GM23338 (cell line): ENCODE results near the gene FCRL1. TPM values are rescaled to one million over a fixed set of nuclear protein-coding genes. Genes with fewer than 3 reads are reported as not detected.

Experiments
- ATAC-seq: fragments of 200-7000 bp; cut with Tn5 transposase; 3 replicates; pipeline ENCODE4 v1.9.1; 2020
- DNase-seq: peaks from one replicate; pipeline ENCODE4 v3.0.0-alpha.2; 2015; ENCODE audit warnings: low spot score
- H2AFZ ChIP-seq: fragments of 200-600 bp; sonication (generic); 2 replicates; pipeline ENCODE4 v1.8.0; 2016; ENCODE audit warnings: antibody characterized with exemption, mild to moderate bottlenecking, moderate library complexity
- H3F3A ChIP-seq: fragments of 200-600 bp; sonication (generic); replicated peaks from 2 replicates; pipeline ENCODE4 v1.8.0; 2017; ENCODE audit warnings: antibody characterized with exemption, mixed run types, low read depth
- H3K27ac ChIP-seq: fragments of 200-600 bp; sonication (generic); 2 replicates; pipeline ENCODE4 v1.6.1; 2016; ENCODE audit warnings: low read depth
- H3K27me3 ChIP-seq: fragments of 200-600 bp; sonication (generic); 2 replicates; pipeline ENCODE4 v1.8.0; 2016; ENCODE audit warnings: mild to moderate bottlenecking, mixed run types, moderate library complexity; ENCODE audit not compliant: insufficient read depth
- H3K36me3 ChIP-seq: fragments of 200-600 bp; sonication (generic); 2 replicates; pipeline ENCODE4 v1.8.0; 2016; ENCODE audit warnings: mild to moderate bottlenecking; ENCODE audit not compliant: insufficient read depth
- H3K4me1 ChIP-seq: fragments of 200-600 bp; sonication (generic); 2 replicates; pipeline ENCODE4 v1.8.0; 2016; ENCODE audit warnings: mild to moderate bottlenecking, moderate library complexity; ENCODE audit not compliant: insufficient read depth
- H3K4me2 ChIP-seq: fragments of 200-600 bp; sonication (generic); 2 replicates; pipeline ENCODE4 v1.7.1; 2017; ENCODE audit warnings: mixed run types
- H3K4me3 ChIP-seq: fragments of 200-600 bp; sonication (generic); 2 replicates; pipeline ENCODE4 v1.6.1; 2016; ENCODE audit warnings: mixed run types
- H3K79me2 ChIP-seq: fragments of 200-600 bp; sonication (generic); replicated peaks from 2 replicates; pipeline ENCODE4 v1.8.0; 2017; ENCODE audit warnings: mild to moderate bottlenecking; ENCODE audit not compliant: insufficient read depth
- H3K9me2 ChIP-seq: fragments of 200-600 bp; sonication (generic); 2 replicates; pipeline ENCODE4 v1.8.0; 2017; ENCODE audit not compliant: insufficient read depth
- H4K20me1 ChIP-seq: fragments of 200-600 bp; sonication (generic); replicated peaks from 2 replicates; pipeline ENCODE4 v1.8.0; 2017; ENCODE audit warnings: mild to moderate bottlenecking; ENCODE audit not compliant: insufficient read depth
- H3K27ac Mint-ChIP-seq: 2 replicates; pipeline ENCODE4 v1.8.0; 2020; ENCODE audit warnings: inconsistent platforms, mild to moderate bottlenecking, moderate library complexity, mixed read lengths
- H3K27me3 Mint-ChIP-seq: 3 replicates; pipeline ENCODE4 v1.8.0; 2022; ENCODE audit warnings: low read depth, mild to moderate bottlenecking, moderate library complexity, mixed read lengths, inconsistent platforms; ENCODE audit not compliant: insufficient read depth, poor library complexity
- H3K36me3 Mint-ChIP-seq: 3 replicates; pipeline ENCODE4 v1.8.0; 2021; ENCODE audit warnings: low read depth, mild to moderate bottlenecking, inconsistent platforms, moderate library complexity, mixed read lengths
- H3K4me1 Mint-ChIP-seq: 3 replicates; pipeline ENCODE4 v1.8.0; 2020; ENCODE audit warnings: mild to moderate bottlenecking, inconsistent platforms, mixed read lengths
- H3K4me3 Mint-ChIP-seq: 3 replicates; pipeline ENCODE4 v1.8.0; 2021; ENCODE audit warnings: moderate library complexity, mild to moderate bottlenecking, inconsistent platforms, mixed read lengths
- H3K9me3 Mint-ChIP-seq: 3 replicates; pipeline ENCODE4 v1.8.0; 2020; ENCODE audit warnings: moderate library complexity, mild to moderate bottlenecking, inconsistent platforms, mixed read lengths
- CREB1 ChIP-seq: fragments of 250-450 bp; sonication (Bioruptor Pico); IDR thresholded peaks from 2 replicates; pipeline ENCODE4 v1.5.0; 2020; ENCODE audit warnings: low read depth, mild to moderate bottlenecking, moderate library complexity
- EZH2 ChIP-seq: fragments of 200-600 bp; sonication (generic); IDR thresholded peaks from one replicate; pipeline ENCODE4 v1.8.0; 2017; ENCODE audit warnings: antibody characterized with exemption, mild to moderate bottlenecking, low read depth; ENCODE audit not compliant: unreplicated experiment
- EZH2phosphoT487 ChIP-seq: fragments of 200-600 bp; sonication (generic); IDR thresholded peaks from one replicate; pipeline ENCODE4 v1.8.1; 2018; ENCODE audit warnings: antibody characterized with exemption; ENCODE audit not compliant: unreplicated experiment
- JUNB ChIP-seq: IDR thresholded peaks from one replicate; pipeline ENCODE4 v1.6.1; 2016; ENCODE audit warnings: antibody characterized with exemption; ENCODE audit not compliant: unreplicated experiment
- NANOG ChIP-seq: IDR thresholded peaks from 2 replicates; pipeline ENCODE4 v1.6.1; 2016; ENCODE audit warnings: antibody characterized with exemption, borderline replicate concordance
- POLR2AphosphoS5 ChIP-seq: IDR thresholded peaks from 2 replicates; pipeline ENCODE4 v1.6.1; 2016; ENCODE audit warnings: antibody characterized with exemption, low read depth
- STAT1 ChIP-seq: IDR thresholded peaks from one replicate; pipeline ENCODE4 v1.6.1; 2016; ENCODE audit warnings: antibody characterized with exemption; ENCODE audit not compliant: unreplicated experiment
- ZNF114 ChIP-seq: fragments of 250-450 bp; sonication (Bioruptor Pico); IDR thresholded peaks from 2 replicates; pipeline ENCODE4 v1.5.0; 2020; ENCODE audit warnings: mild to moderate bottlenecking, moderate library complexity
- ZNF331 ChIP-seq: fragments of 250-450 bp; sonication (Bioruptor Pico); IDR thresholded peaks from 2 replicates; pipeline ENCODE4 v1.5.0; 2020; ENCODE audit warnings: low read depth, mild to moderate bottlenecking, moderate library complexity
- polyA plus RNA-seq: library from polyadenylated mRNA; unstranded; fragments of >200 nt; fragmentation: Nextera tagmentation; extraction: Ambion mirVana; gene quantifications from 2 replicates; pipeline ENCODE4 v1.2.1, GENCODE V29; 2016
- total RNA-seq: library from RNA; depleted of rRNA; stranded (reverse); fragments of >200 nt; shearing (Covaris generic); gene quantifications from 2 replicates; pipeline ENCODE4 v1.2.3, GENCODE V29; 2014
- TF ChIP-seq, protein P1 (sequence below): IDR thresholded peaks from 2 replicates; pipeline ENCODE4 v1.6.1; 2016; ENCODE audit warnings: antibody characterized with exemption
- TF ChIP-seq, protein P2 (sequence below): fragments of 250-450 bp; sonication (Bioruptor Pico); IDR thresholded peaks from 2 replicates; pipeline ENCODE4 v1.5.0; 2020; ENCODE audit warnings: mild to moderate bottlenecking, moderate library complexity
- TF ChIP-seq, protein P3 (sequence below), 2 experiments: fragments of 200-600 bp in 1 of 2; sonication (generic) in 1 of 2; conservative IDR thresholded peaks; 2 replicates each; pipeline versions ENCODE4 v1.5.1 to v1.6.1; 2016 to 2017; ENCODE audit warnings: antibody characterized with exemption in 2 of 2, low read depth in 2 of 2, mild to moderate bottlenecking in 2 of 2, moderate library complexity in 1 of 2

FCRL1 gene
- total and polyA plus RNA-seq, 2 experiments from 2014 or later = not detected

DNA sequence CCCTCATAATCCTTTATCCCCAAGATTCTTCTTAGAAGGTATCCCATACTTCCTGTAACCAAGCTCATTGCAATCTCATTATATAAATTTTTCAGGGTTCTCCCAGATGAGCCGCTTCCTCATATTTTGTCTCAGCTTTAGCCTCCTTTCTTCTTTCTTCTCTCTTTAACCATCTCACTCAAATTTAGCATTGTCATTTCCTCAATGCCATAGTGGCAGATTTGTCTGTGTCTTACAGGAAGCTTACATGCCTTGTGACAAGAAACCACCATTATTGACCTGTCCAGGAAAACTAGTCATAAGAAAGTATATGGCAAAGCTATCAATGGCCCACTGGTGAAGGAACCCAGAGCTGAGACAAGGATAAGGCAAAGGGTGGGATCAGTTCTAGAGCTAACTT is 37.0 kb downstream of the FCRL1 start (continued):
- TF ChIP-seq, protein P1, sequence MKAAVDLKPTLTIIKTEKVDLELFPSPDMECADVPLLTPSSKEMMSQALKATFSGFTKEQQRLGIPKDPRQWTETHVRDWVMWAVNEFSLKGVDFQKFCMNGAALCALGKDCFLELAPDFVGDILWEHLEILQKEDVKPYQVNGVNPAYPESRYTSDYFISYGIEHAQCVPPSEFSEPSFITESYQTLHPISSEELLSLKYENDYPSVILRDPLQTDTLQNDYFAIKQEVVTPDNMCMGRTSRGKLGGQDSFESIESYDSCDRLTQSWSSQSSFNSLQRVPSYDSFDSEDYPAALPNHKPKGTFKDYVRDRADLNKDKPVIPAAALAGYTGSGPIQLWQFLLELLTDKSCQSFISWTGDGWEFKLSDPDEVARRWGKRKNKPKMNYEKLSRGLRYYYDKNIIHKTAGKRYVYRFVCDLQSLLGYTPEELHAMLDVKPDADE = no peak
- TF ChIP-seq JUNB (no peak), EZH2 (no peak), CREB1 (CRISPR knock-in tag) (no peak)

DNA sequence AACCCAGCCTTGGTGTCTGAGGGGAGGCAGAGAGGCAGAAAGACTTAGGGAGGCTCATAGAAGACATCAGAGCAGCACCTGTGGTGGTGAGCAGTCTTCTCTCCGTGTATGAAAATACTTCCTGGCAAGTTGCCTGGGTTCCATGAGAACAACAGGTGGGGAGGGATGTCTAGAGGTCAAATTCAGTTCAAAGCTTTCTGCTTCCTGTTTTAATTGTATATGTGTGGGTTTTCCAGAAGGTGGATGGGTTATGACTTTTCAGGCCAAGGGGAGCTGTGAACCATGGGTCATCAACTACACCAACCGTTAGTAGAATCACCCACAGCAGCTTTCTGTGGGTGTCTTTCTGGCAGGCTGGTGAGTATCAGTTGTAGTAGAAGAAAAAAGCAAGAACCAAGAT is 38.9 kb downstream of the FCRL1 start:
- H3K27me3 Mint-ChIP-seq = no peaks in the 10 kb centered on the region
- H3K4me1 Mint-ChIP-seq = peaks cover 5% of the 10 kb centered on the region; the same call in 2 of the 3 replicates
- Histone ChIP-seq H3K9me2 (peaks cover 7% of the 10 kb centered on the region; the same call in 1 of the 2 replicates), H3K4me3 (no peak overlapping the region), H3K27me3 (no peaks in the 10 kb centered on the region), H3K27ac (no peak overlapping the region), H2AFZ (no peak overlapping the region), H3K36me3 (no peaks in the 10 kb centered on the region), H3K79me2 (no peaks in the 10 kb centered on the region), H3F3A (no peaks in the 10 kb centered on the region), H3K4me1 (no peaks in the 10 kb centered on the region), H4K20me1 (no peaks in the 10 kb centered on the region), H3K4me2 (no peak overlapping the region)
- DNase-seq (no peak), ATAC-seq (no peak)
- H3K36me3 Mint-ChIP-seq = no peaks in the 10 kb centered on the region
- no peak overlapping the region for H3K4me3 Mint-ChIP-seq
- no peak overlapping the region for H3K27ac Mint-ChIP-seq
- H3K9me3 Mint-ChIP-seq = no peaks in the 10 kb centered on the region
- TF ChIP-seq POLR2AphosphoS5 = no peak
- no peak for TF ChIP-seq CREB1 (CRISPR knock-in tag)
- TF ChIP-seq NANOG = no peak
- no peak for TF ChIP-seq ZNF331 (CRISPR knock-in tag)
- TF ChIP-seq ZNF114 (CRISPR knock-in tag) = no peak
- no peak for TF ChIP-seq STAT1
- TF ChIP-seq JUNB = no peak
- TF ChIP-seq, protein P2, sequence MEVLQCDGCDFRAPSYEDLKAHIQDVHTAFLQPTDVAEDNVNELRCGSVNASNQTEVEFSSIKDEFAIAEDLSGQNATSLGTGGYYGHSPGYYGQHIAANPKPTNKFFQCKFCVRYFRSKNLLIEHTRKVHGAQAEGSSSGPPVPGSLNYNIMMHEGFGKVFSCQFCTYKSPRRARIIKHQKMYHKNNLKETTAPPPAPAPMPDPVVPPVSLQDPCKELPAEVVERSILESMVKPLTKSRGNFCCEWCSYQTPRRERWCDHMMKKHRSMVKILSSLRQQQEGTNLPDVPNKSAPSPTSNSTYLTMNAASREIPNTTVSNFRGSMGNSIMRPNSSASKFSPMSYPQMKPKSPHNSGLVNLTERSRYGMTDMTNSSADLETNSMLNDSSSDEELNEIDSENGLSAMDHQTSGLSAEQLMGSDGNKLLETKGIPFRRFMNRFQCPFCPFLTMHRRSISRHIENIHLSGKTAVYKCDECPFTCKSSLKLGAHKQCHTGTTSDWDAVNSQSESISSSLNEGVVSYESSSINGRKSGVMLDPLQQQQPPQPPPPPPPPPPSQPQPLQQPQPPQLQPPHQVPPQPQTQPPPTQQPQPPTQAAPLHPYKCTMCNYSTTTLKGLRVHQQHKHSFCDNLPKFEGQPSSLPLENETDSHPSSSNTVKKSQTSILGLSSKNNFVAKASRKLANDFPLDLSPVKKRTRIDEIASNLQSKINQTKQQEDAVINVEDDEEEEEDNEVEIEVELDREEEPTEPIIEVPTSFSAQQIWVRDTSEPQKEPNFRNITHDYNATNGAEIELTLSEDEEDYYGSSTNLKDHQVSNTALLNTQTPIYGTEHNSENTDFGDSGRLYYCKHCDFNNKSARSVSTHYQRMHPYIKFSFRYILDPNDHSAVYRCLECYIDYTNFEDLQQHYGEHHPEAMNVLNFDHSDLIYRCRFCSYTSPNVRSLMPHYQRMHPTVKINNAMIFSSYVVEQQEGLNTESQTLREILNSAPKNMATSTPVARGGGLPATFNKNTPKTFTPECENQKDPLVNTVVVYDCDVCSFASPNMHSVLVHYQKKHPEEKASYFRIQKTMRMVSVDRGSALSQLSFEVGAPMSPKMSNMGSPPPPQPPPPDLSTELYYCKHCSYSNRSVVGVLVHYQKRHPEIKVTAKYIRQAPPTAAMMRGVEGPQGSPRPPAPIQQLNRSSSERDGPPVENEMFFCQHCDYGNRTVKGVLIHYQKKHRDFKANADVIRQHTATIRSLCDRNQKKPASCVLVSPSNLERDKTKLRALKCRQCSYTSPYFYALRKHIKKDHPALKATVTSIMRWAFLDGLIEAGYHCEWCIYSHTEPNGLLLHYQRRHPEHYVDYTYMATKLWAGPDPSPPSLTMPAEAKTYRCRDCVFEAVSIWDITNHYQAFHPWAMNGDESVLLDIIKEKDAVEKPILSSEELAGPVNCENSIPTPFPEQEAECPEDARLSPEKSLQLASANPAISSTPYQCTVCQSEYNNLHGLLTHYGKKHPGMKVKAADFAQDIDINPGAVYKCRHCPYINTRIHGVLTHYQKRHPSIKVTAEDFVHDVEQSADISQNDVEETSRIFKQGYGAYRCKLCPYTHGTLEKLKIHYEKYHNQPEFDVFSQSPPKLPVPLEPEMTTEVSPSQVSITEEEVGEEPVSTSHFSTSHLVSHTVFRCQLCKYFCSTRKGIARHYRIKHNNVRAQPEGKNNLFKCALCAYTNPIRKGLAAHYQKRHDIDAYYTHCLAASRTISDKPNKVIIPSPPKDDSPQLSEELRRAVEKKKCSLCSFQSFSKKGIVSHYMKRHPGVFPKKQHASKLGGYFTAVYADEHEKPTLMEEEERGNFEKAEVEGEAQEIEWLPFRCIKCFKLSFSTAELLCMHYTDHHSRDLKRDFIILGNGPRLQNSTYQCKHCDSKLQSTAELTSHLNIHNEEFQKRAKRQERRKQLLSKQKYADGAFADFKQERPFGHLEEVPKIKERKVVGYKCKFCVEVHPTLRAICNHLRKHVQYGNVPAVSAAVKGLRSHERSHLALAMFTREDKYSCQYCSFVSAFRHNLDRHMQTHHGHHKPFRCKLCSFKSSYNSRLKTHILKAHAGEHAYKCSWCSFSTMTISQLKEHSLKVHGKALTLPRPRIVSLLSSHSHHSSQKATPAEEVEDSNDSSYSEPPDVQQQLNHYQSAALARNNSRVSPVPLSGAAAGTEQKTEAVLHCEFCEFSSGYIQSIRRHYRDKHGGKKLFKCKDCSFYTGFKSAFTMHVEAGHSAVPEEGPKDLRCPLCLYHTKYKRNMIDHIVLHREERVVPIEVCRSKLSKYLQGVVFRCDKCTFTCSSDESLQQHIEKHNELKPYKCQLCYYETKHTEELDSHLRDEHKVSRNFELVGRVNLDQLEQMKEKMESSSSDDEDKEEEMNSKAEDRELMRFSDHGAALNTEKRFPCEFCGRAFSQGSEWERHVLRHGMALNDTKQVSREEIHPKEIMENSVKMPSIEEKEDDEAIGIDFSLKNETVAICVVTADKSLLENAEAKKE = no peak
- TF ChIP-seq, protein P3, sequence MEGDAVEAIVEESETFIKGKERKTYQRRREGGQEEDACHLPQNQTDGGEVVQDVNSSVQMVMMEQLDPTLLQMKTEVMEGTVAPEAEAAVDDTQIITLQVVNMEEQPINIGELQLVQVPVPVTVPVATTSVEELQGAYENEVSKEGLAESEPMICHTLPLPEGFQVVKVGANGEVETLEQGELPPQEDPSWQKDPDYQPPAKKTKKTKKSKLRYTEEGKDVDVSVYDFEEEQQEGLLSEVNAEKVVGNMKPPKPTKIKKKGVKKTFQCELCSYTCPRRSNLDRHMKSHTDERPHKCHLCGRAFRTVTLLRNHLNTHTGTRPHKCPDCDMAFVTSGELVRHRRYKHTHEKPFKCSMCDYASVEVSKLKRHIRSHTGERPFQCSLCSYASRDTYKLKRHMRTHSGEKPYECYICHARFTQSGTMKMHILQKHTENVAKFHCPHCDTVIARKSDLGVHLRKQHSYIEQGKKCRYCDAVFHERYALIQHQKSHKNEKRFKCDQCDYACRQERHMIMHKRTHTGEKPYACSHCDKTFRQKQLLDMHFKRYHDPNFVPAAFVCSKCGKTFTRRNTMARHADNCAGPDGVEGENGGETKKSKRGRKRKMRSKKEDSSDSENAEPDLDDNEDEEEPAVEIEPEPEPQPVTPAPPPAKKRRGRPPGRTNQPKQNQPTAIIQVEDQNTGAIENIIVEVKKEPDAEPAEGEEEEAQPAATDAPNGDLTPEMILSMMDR (conservative IDR thresholded peaks at IDR 0.05; ENCODE audit: low read depth in 2 of 2) = no peak
- TF ChIP-seq, protein P1 = no peak
- no peak for TF ChIP-seq EZH2phosphoT487
